ENCODE measurements around the gene ZDHHC1. TPM values are rescaled to one million over a fixed set of nuclear protein-coding genes. Genes with fewer than 3 reads are reported as not detected.

ZDHHC1 gene
- total RNA-seq, 1 experiment from 2014 or later: 5.8 TPM

DNA sequence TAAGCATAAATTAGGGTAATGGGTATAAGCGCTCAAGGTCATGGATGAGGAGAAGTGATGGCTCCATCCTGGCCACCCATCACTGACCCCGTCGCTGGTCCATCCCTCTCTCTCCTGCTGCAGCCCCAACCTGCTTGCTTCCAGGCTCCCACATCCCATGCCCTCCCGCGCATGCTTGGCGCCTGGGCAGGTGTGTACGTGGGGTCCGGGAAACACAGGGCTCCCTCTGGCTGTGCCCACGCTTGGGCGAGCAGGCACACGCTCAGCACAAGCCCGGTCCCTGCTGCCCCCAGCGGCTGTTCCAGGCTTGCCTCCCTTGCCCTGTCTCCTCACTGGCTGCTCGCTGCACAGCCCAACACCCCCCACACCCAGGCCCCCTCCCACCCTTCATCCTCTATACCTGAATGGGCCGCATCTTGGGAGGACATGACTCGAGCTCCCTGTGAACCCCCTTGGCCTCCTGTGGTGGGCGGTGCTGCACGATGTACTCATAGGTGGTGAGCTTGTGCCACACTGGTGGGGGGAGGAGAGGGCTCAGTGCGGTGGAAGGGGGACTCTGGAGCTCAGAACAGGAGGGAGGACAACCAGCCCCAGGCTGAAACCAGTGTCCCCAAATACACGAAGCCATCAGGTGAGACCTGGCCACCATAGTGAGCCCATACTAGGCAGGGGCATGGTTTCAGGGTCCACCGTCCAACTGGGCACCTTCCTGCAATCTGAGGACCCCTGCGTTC, 18.3 kb downstream of the ZDHHC1 start:
- no peak for DNase-seq (ENCODE audit: low spot score)

DNA sequence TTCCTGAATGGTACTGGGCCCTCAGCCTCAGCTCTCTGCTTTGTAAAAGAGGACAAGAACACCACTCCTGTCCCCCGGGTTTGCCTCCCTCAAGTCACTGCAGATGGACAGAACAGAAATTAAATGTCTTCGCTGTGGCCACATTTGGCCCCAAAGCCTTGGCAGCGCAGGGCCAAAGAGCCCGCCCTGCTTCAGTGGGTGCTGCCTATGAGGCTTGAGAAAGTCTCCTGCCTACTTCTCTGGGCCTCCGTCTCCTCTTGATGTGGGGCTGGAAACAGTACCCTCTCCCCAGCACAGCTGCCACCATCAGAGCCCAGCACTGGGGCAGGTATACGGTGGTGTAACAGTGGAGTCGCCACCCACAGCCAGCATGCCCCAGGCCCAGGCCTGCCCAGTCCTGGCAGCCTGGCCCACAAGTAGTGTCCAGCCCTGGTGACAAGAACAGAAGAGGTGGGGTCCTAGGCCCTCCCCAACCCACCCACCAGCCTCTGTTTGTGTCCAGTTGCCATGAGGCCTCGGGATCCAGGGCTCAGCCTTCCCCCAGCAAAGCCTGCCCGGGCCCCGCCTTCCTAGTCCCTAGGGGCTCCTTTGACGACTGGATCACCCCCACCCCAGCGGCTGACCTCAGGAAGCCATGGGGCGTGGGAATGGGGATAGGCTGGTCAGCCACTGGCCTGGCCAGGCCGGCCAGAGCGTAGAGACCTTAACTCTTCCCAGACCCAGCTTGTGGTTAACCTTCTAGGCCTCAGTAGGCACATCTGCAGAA, 19.1 kb downstream of the ZDHHC1 start:
- in situ Hi-C loops (cut with HindIII; ENCODE audit: low sequenced_read_pairs): no loop called here
- no peak for DNase-seq (ENCODE audit: low spot score)

More for the DNA sequence above, 18.3 kb downstream of the ZDHHC1 start:
- in situ Hi-C loops (cut with HindIII; ENCODE audit: low sequenced_read_pairs): no loop called here

DNA sequence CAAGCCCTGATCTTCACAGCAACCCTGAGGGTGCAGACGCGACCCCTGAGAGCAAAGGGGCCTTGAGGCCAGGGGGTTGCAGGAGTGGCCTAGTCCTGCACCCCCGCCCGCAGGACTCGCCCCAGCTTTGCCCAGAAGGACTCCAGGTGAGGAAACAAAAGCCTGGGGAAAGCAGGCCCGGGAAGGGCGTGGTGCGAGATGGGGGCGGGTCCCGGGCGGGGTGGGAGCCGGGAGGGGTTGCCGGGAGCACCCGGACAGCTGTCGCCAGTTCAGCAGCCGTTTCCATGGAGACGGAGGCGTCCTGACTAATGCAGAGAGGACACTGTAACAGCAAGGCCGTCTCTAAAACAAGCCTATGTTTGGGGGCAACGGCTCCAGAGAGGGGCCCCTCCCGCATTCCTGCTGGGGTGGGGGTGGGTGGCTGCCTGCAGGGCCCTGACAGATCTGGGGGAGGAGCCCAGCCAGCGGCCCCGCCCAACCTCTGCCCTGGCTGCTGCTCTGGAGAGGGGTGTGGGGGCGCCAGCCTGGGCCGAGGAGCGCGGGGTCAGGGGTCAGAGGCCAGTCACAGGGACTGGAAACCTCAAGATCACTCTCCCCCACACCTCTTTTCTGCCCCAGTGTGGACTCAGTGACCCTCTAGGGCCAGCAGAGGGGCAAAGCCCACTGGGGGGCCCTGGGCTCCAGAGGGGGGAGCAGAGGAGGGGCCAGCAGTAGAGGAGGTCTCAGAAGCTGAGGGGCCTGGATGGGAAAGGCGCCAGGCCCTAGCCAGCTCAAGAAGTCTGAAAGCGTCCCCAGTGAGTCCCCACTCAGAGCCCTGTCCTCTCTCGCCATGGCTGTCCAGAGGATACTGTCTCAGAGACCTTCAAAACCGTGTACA, 19.9 kb downstream of the ZDHHC1 start:
- no peak for DNase-seq (ENCODE audit: low spot score)
- in situ Hi-C loops (cut with HindIII; ENCODE audit: low sequenced_read_pairs): no loop called here

DNA sequence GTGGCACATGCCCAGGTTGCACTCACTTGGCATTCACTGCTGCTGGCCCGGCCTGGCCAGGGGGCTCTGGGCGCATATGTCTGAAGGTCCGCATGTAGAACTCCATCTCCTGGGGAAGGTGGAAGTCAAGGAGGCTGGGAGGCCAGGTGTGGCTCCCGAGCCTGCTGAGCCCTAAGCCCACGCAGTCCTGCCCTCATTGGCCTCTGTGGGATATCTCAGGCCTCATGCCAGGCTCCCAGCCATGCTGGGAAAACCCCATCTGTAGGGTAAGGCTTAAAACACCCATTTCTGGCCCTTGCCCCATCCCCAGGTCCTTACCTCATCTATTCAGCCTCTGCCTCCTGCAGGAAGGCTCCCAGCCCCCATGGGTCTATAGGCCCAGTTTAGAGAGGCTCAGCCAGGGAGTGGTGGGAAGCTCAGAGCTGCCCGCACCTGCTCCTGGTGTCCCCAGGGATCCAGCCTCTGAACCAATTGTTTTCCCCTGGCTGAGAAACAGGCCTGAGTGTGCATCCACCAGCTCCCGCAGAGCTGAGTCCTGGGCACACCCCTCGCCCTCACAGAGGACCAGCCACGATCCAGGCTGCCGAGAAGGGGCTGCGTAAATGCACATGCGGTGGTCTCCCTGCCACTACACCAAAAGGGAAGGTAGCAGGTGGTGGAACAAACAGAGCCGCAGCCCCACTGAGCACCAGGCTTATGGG, 20.7 kb downstream of the ZDHHC1 start:
- in situ Hi-C loops (cut with HindIII; ENCODE audit: low sequenced_read_pairs): no loop called here
- no peak for DNase-seq (ENCODE audit: low spot score)

DNA sequence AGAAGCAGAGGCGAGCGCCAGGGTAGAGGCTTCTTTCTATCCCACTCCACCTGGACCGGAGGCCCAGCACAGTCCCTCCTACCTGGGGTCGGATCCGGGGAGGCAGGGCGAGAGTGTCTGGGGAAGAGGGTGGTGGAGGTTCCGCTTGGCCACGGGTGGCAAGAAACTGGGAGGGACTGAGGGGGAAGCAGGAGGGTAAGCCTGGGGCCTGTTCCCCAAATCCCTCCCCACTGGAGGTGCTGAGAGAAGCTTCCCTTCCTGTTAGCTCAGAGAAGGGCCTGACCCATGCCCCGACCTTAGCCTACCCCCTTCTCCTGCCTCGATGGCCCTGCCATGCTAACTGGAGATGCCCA, 21.2 kb downstream of the ZDHHC1 start:
- in situ Hi-C loops (cut with HindIII; ENCODE audit: low sequenced_read_pairs): no loop called here

DNA sequence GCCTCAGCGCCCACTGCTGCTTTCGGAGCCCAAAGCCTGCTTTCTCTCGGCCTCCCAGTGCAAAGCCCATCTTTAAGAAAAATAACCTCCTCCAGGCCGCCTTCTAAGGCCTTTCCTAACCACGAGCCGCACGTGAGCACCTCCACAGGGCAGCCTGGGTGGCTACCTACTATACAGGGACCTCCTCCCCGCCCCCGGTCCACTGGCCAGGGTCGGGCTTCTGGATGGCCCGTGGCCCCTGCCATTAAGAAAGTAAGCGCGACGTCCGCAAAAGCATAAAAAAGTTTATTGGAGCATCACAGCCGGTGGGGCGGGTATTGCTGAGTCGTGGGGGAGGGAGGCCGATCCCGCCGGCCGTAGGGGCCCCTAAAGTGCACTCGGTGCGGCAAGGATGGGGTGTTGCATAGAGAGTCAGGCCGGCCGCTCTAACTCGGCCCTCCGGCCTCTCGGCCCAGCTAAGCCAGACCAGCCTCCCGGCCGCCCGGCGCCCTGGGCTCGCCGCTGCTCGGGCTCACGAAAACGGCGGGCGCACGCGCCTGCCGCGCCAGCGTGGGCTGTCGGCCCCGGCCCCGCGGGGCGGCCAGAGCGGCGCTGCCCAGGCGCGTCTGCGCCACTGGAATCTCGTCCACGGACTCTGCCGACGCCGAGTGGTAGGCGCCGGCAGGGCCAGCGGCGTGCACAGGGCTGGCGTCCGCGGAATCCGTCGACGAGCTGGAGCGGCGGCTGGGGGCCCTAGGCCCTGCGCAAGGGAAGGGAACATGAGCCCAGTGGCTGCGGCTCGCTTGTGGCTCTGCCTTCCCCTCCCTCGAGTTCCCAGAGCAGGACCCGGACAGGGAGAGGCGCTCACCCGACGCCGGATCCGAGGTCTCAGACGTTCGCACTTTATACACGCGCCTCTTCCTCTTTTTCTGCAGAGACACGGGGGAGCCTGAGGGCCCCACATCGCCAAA, 21.8 kb downstream of the ZDHHC1 start:
- in situ Hi-C loops (cut with HindIII; ENCODE audit: low sequenced_read_pairs): no loop called here
- no peak for DNase-seq (ENCODE audit: low spot score)

More for the DNA sequence above, 21.2 kb downstream of the ZDHHC1 start:
- no peak for DNase-seq (ENCODE audit: low spot score)

DNA sequence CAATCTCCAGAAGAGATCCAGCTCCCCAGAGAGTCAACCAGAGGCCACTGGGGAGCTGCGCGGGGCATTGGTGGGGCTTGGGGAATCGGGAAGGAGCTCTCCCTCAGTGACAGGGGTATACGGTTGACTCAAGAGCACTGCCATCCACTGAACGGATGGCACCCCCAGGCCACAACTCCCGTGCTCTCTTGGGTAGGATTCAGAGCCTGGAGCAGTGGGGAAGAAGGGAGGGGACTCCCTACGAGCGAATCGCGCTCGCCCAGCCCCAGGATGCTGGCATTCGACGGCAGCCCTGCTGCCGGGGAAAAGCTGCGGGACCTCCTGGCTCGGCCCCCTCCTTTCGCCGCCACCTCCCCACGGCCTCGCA, 22.5 kb downstream of the ZDHHC1 start:
- in situ Hi-C loops (cut with HindIII; ENCODE audit: low sequenced_read_pairs): no loop called here
- no peak for DNase-seq (ENCODE audit: low spot score)

DNA sequence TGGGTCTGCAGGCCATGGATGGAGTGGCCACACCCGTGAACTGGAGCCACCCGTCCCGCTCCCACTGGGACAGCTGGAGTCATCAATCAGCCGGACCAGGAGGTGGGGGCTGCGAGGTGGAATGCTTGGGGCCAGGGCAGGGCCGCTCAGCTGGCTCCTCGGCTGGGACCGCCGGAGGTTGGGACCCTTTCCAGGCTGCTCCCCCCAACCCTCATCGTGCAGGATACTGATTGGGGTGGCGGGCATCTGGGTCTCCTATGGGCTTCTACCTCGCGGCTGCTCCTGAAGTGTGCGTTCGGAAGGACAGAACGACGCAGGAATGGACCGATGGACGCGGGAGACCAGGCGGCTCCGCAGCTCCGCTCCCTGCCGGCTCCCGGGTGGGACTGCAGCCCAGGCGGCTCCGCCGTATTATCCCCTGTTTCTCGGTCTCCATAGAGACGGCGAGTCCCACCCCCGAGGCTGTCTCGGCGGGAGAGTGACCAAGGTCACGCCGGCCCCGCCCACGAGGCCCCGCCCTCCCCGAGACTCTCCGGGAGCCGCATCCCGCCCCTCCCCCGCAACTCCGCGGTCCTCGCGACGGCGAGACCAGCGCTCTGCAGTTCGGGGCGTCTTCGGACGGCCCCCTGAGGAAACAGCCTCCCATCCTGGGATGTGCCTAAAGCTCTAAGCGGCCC, 23.0 kb downstream of the ZDHHC1 start, which contains the start of gene TPPP3:
Gene TPPP3 (minus strand): TSS at position 388 of the 677 bp plus-strand sequence. CDS start 2,387 bp downstream, outside the sequence.
- in situ Hi-C loops (cut with HindIII; ENCODE audit: low sequenced_read_pairs): no loop called here
- DNase-seq (ENCODE audit: low spot score): no peak

DNA sequence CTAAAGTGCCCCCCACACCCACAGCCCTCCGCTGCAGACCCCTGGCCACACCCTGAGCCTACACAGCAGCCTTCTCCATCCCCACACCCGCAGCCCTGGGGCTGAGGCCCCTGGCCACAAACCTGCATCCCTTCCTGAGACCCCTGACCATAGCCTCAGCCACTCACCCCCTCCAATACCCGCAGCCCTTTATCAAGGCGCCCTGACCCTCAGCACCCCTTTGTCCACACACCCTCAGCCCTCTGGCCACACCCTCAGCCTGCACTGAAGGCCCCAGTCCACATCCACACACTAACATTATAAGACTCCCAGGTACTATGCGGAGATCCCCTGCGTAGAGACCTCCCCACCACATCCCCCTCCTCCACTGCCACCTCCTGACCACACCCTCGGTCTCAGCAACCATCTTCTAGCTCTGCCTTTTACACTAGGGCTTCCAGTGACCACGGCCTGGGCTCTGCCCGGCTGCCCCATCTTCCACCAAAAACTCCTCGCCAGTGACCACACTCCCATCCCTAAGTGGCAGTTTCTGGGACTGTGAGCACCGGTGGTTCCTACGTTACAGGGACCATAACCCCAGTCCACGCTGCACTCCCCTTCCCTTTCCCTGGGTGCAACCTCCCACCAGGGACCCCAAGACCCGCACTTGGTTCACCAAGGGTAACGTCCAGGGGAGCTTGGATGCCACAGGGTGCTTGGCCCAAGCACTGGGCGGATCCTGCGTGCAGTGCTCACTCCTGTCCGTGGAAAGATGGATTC, 23.8 kb downstream of the ZDHHC1 start:
- in situ Hi-C loops (cut with HindIII; ENCODE audit: low sequenced_read_pairs): no loop called here
- DNase-seq (ENCODE audit: low spot score): no peak

DNA sequence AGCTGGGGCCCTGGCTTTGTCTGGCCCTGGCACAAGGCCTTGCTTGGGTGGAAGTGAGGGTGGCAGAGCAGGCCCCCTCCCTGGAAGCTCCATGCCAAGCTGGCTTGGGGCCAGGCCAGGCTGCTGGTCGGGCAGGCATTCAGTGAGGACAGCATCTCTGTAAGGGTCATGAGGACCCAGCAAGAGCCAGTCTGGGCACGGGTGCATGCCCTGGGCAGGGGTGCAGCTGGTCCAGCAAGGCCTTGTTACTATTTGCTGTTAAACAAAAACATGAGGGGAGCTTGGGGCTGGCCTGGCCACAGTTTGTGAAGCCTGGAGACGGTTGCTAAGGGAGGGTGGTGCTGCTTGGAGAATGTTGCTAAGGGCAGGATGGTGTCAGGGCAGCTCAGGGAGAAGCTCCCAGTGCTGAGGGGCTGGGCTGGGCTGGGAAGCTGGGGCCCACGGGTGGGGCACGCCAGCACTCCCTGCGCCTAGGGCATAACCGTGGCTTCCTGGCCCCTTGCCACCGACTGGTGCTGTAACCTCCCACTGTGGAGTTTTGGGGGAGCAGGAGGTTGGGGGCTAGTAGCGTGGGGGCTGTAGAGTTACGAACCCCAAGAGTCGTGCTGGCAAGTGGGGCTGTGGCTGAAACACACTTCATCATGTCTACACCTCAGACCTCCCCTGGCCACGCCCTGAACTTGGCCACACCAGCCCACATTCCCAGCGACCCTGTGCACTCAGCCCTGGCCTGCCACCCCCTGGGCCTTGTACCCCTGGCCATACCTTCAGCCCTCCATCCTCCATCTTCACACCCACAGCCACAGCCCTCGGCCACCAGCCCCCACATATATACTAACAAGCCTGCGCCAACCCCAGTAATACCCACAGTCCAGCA, 24.6 kb downstream of the ZDHHC1 start:
- in situ Hi-C loops (cut with HindIII; ENCODE audit: low sequenced_read_pairs): no loop called here
- DNase-seq (ENCODE audit: low spot score): peak; percentile 55

DNA sequence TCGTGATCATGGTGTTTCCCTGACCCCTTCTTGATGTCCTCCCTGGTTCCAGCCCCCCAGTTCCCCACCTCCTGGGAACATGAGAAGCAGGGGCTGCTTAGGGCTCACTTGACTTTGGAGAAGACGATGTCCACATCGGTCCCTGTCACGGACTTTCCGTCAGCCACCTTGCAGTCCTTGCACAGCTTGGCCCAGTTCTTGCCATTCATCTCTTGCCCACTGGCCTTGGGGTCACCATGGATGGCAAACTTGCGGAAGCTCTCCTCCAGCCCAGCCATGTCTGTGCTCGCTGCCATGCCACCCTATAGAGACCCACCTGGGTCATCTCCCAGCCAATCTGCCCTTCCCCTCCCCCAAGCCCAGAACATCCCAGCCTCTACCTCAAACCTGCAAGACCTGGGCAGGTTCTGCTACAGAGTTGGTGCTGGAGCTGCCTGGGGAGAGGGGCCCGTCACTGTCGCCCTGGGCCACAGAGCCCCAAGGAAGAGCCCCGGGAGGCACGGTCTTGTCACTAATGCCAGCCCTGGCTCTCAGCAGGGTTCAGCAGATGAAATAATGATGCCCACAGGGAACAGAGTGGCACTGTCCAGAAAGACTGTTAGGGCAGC, 25.4 kb downstream of the ZDHHC1 start:
- DNase-seq (ENCODE audit: low spot score): no peak
- in situ Hi-C loops (cut with HindIII; ENCODE audit: low sequenced_read_pairs): no loop called here

DNA sequence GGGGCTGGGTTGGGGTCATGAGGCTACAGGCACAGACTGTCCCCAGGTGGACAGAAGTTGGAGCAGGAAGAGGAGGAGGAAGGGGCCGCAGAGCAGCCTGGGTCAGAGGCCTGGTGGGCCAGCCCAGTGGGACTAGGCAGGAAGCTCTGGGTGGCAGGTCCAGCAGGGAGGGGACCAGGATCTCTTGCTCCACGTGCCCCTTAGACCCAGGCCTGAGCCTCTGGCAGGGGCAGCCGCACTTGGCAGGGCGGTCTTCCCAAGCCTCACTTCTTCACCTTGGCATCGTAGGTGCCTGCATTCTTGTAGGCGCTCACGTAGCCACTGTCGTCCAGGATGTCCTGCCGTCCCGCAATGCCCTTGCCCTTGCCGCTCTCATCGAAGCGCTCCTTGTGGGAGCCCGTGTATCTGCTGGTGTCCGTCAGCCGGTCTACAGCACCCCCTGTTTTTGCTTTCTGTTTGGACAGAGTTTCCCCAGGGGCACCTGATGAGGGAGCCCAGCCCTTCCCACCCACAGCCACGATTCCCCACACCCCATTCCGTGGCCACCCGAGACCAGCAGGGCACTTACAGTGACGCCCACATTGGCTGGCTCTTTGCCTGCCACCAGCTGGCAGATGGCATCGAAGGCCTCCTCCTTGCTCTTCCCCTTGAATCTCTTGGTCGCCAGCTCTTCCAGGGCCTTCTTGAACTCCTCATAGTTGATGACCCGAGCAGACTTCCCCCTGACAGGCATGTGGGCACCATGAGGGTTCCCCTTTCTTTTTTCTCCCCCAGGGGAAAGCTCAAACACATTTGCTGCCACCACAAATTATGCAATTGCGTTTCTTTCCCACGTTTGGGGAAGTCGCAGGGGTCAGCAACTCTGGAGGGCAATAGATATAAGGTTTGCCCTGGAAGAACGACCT, 26.1 kb downstream of the ZDHHC1 start:
- in situ Hi-C loops (cut with HindIII; ENCODE audit: low sequenced_read_pairs): no loop called here
- DNase-seq (ENCODE audit: low spot score): no peak

DNA sequence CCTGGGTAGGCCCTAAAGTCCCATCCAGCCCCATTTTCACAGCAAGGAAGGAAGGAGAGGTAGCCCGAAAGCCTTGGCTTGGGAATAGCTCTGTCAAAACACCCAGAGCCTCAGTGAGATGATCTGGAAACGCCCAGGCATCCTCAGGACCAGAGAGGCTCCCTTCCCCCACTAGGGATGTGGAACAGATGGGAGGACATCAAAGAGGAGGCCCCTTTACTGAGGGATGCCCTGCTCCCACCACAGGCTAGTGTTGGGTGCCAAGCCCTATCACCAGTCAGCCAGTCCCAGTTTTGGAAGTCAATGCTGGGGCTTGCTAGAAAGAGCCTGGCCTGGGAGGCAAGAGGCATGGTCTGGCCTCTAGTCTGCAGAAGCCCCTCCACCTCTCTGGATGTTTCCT, 27.7 kb downstream of the ZDHHC1 start:
- DNase-seq (ENCODE audit: low spot score): no peak
- in situ Hi-C loops (cut with HindIII; ENCODE audit: low sequenced_read_pairs): no loop called here

DNA sequence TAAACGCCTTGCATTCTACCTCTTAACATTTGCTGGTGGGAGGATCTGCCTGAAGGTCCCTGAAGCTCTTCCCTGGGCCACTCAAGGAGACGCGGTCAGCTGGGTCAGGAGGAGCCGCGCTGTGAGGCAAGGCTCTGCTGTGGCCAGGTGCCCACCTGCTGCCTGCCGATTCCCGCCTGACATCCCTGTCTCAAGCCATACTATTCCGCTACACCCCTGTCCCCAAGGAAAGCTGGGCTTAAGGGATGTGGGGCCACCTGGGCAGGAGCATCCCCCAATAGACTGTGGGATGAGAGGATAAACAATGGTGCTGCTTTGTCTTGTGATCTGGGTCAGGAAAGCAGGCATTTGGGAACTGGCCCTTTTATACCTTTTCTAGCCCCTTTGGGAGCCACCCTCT, 28.1 kb downstream of the ZDHHC1 start:
- in situ Hi-C loops (cut with HindIII; ENCODE audit: low sequenced_read_pairs): no loop called here
- DNase-seq (ENCODE audit: low spot score): no peak

Data from G401 (cell line).